Pancreas (tissue), 10 donors: ENCODE data around the gene NR6A1. TPM values are rescaled to one million over a fixed set of nuclear protein-coding genes. Genes with fewer than 3 reads are reported as not detected.
A peak's percentile ranks its signal among the peaks of the same experiment; 100 is the strongest.

Experiments used
- ATAC-seq, 4 donors: fragments of 200-7000 bp; cut with Tn5 transposase; one replicate each; pipeline versions ENCODE4 v1.8.0 to v1.9.1; 2020; ENCODE audit warnings: mild to moderate bottlenecking in 4 of 4, moderate library complexity in 4 of 4
- DNase-seq, 6 donors: peaks; one replicate each; pipeline ENCODE4 v3.0.0-alpha.2; 2020
- FAIRE-seq: peaks from 2 replicates; lab custom pipeline; 2012; peaks lifted over from hg19 to GRCh38; lab: Jason Lieb, UNC
- H3K27ac ChIP-seq, 4 donors: fragments of 200-600 bp; sonication (generic); 1 replicate in 3 of 4; 2 replicates in 1 of 4; pipeline versions ENCODE4 v1.5.0 to v1.8.0; 2020
- H3K27me3 ChIP-seq, 4 donors: fragments of 200-600 bp; one replicate each; pipeline ENCODE4 v1.8.0; 2021
- H3K36me3 ChIP-seq, 3 donors: fragments of 200-600 bp; sonication (generic) in 1 of 3; one replicate each; pipeline versions ENCODE4 v1.5.0 to v1.8.0; 2020 to 2021
- H3K4me1 ChIP-seq, 3 donors: fragments of 200-600 bp; one replicate each; pipeline ENCODE4 v1.8.0; 2021
- H3K4me3 ChIP-seq, 4 donors: fragments of 200-600 bp; sonication (generic) in 2 of 4; one replicate each; pipeline versions ENCODE4 v1.5.0 to v1.8.0; 2020 to 2021
- H3K9me3 ChIP-seq, 4 donors: fragments of 200-600 bp; one replicate each; pipeline ENCODE4 v1.8.0; 2021
- CTCF ChIP-seq, 4 donors: fragments of 200-600 bp; sonication (generic) in 3 of 4; IDR thresholded peaks; one replicate each; pipeline versions ENCODE4 v1.5.0 to v1.8.0; 2021; ENCODE audit warnings: antibody characterized with exemption in 4 of 4
- WGBS, 2 donors: extraction: QIAGEN DNeasy Blood & Tissue Kit; methylation state at CpG; one replicate each; pipeline ENCODE4 v1.1.7; 2013; 5-methylcytosine and 5-hydroxymethylcytosine counted together
- intact Hi-C, 3 donors: fragments of 100-400 bp; cut with DNase I; formaldehyde crosslinking; loops; one replicate each; pipeline versions ENCODE4 v1.11.1 to v1.14.2; 2022
- polyA plus RNA-seq, 2 donors: library from polyadenylated mRNA; stranded (reverse); fragments of 200-250 nt; gene quantifications; one replicate each; pipeline ENCODE4 v1.2.3, GENCODE V29; 2013
- total RNA-seq, 6 donors: library from RNA; stranded (reverse); fragmentation: NEBNext Ultra II Directional in 4 of 6; extraction: Animal tissue kit (Norgen Biotek cat#: 25700) in 4 of 6; gene quantifications; one replicate each; pipeline versions ENCODE4 v1.2.1 to v1.2.4, GENCODE V29; 2021 to 2023
- donor health status: healthy with polysubstance abuse.
- donor health status: DM: no; HTN: no; CAD: no; lungs with moderate emphysema.
- donor health status: DM: no; HTN: no; CAD: no.
- donor health status: control.
- donor health status: control.
- donor health status: Bipolar disorder and iron deficiency.
- donor health status: DM: yes; HTN: yes; CAD: no.
- donor health status: DM: no; HTN: no; CAD: no.
- donor health status: DM: no; HTN: no; CAD: no.
- donor health status: DM: yes; HTN: yes; CAD: no.

The NR6A1 gene
- total and polyA plus RNA-seq, 8 donors, result 2.1 to 3.9 (median 2.6) TPM

DNA sequence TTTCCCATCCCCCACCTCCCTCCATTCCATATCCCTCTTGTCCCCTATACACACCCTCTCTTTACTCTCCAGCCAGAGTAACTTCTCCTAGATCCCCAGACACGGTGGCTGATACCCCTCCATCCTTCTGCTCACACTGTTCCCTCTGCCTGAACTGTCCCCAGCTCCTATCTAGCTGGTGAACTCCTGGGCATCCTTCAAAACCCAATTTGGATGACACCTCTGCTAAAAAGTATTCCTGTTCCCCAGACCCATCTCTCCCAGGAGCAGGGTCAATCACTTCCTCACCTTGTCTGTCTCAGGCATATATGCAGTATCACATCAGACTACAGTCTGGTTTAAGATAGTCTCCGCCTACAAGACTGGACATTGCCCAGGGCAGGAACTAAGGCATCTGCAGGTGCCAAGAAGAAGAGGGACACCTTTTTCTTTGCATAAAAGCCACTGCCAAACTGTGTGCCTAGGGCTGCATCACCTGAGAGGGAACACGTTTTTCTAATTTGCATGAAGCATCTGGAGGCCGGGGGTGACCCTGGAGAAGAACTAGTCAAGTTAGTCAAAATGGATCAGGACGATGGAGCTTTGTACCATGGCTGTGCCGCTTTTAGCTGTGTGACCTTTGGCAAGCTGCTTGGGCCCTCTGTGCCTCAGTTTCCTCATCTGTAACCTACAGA is 291.0 kb downstream of the NR6A1 start:
- DNase-seq (no peak), ATAC-seq (no peak), FAIRE-seq (no peak)
- Histone ChIP-seq H3K4me3 (no peak overlapping the region), H3K36me3 (no peaks in the 10 kb centered on the region), H3K27ac (no peak overlapping the region), H3K9me3 (no peaks in the 10 kb centered on the region), H3K27me3 (peaks cover 0 to 20% (median 2%) of the 10 kb centered on the region in 4 donors), H3K4me1 (no peaks in the 10 kb centered on the region)
- 56 to 58% methylated on average over 6 of the region's 6 CpGs for WGBS, 2 donors
- intact Hi-C loops, result no loop called here
- no peak for TF ChIP-seq CTCF (IDR thresholded peaks at IDR 0.05)

DNA sequence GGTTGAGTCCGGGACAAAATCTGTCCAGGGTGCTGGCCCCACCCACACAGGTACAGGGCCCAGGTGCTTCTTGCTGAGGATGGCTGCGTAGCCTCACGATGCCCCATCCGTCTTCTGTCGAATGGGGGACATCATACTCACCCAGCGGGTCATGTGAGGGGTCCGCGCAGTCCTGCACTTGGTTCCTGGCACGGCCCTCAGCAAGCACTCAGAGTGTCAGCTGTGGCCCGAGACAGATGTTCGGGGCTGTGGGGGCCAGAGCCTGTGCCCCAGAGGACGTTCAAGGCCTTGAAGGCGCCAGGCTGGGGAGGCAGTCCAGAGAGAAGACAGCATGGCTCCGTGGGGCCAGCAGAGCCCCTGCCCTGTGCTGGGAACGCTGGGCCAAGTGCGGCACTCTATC is 291.7 kb downstream of the NR6A1 start:
- FAIRE-seq (no peak), DNase-seq (peak in 1 of 6 donors; percentile 51), ATAC-seq (no peak)
- 67 to 72% methylated on average over 16 of the region's 16 CpGs for WGBS, 2 donors
- Histone ChIP-seq H3K9me3 (no peaks in the 10 kb centered on the region), H3K27ac (no peak overlapping the region), H3K4me1 (no peaks in the 10 kb centered on the region), H3K4me3 (no peak overlapping the region), H3K36me3 (no peaks in the 10 kb centered on the region), H3K27me3 (peaks cover 0 to 20% (median 2%) of the 10 kb centered on the region in 4 donors)
- intact Hi-C loops, result no loop called here
- no peak for TF ChIP-seq CTCF (IDR thresholded peaks at IDR 0.05)

DNA sequence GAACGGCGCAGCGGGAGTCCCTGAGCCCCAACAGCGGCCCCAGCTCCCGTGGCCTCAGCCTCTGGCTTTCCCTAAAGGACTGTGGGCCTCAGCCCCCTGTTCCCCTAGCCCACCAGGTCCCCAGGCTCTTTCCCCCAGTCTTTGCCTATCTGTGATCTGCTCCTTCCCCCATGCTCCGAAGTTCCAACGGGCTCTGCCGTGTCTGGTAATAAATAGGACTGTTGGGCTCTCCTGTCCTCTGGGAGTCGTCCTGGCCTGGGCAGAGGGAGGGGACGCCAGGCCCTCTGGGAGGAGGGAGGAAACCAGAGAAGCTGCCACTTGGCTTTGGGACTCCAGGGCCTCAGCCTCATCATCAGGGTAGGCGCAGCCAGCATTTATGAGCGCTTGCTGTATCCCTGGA is 292.8 kb downstream of the NR6A1 start:
- no peak for TF ChIP-seq CTCF (IDR thresholded peaks at IDR 0.05)
- DNase-seq (no peak), ATAC-seq (no peak), FAIRE-seq (no peak)
- Histone ChIP-seq H3K27ac (no peak overlapping the region), H3K4me3 (no peak overlapping the region), H3K9me3 (no peaks in the 10 kb centered on the region), H3K27me3 (peaks cover 0 to 20% (median 2%) of the 10 kb centered on the region in 4 donors), H3K36me3 (no peaks in the 10 kb centered on the region), H3K4me1 (no peaks in the 10 kb centered on the region)
- WGBS, 2 donors, result 49 to 51% methylated on average over 12 of the region's 12 CpGs
- intact Hi-C loops, result no loop called here

- intact Hi-C loops, result no loop called here
- no peak for TF ChIP-seq CTCF (IDR thresholded peaks at IDR 0.05)
- Histone ChIP-seq H3K27ac (no peak overlapping the region), H3K36me3 (no peaks in the 10 kb centered on the region), H3K27me3 (peaks cover 0 to 20% (median 2%) of the 10 kb centered on the region in 4 donors), H3K9me3 (no peaks in the 10 kb centered on the region), H3K4me1 (no peaks in the 10 kb centered on the region), H3K4me3 (peak overlapping the region in 1 of 4 donors; percentile 14)
- no peak for FAIRE-seq
- WGBS, 2 donors, result 5% methylated on average over 25 to 53 of the region's 53 CpGs
- no peak for ATAC-seq
- DNase-seq, result peak in 1 of 6 donors; percentile 54
Observed at GRCh38 chr9:124477648-124478285, 293.3 kb downstream of the NR6A1 start.

DNA sequence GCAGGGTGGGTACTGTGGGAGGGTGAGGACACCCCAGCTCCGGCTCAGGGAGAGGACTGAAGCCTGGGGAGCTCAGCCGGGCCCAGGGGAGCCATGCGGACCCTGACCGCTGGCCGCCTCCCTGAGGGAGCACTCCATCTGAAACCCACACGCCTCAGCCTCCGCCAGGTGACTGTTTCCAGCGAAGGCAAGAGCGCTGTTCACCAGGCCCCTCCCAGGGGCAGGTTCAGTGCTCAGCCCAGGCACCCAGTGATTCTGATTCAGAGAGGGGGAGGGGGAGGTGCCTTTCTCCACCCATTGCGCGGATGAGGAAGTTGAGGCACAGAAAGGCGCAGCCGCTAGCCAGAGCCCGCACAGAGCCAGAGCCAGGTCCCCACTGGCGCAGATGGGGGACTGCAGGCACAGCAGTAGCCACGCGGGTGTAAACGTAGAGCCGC is 293.9 kb downstream of the NR6A1 start:
- Histone ChIP-seq H3K36me3 (no peaks in the 10 kb centered on the region), H3K9me3 (no peaks in the 10 kb centered on the region), H3K4me1 (no peaks in the 10 kb centered on the region), H3K4me3 (peak overlapping the region in 1 of 4 donors; percentile 14), H3K27me3 (peaks cover 0 to 20% (median 2%) of the 10 kb centered on the region in 4 donors), H3K27ac (no peak overlapping the region)
- TF ChIP-seq CTCF (IDR thresholded peaks at IDR 0.05), result no peak
- FAIRE-seq (no peak), DNase-seq (peak in 1 of 6 donors; percentile 55), ATAC-seq (no peak)
- intact Hi-C loops, result no loop called here
- 25 to 28% methylated on average over 16 to 19 of the region's 19 CpGs for WGBS, 2 donors
